HL-60/S4 (cell line): ENCODE data around the gene TRIM28.
"Not testable (repeated sequence)": the region's sequence is repeated elsewhere in the genome, so short reads cannot be mapped to it uniquely, and the experiment has no call there.

Experiments used
- in situ Hi-C: fragments of 300-500 bp; cut with MboI; formaldehyde crosslinking; loops from 2 replicates; pipeline ENCODE4 v1.14.3; 2022; ENCODE audit warnings: low sequenced_read_pairs

Gene TRIM28

GRCh38 chr19:58573658-58574164 is 29.8 kb downstream of the TRIM28 start:
- in situ Hi-C loops: no loop called here

- in situ Hi-C loops: no loop called here
These were observed 31.5 kb downstream of the TRIM28 start for GRCh38 chr19:58575183-58576041.

GRCh38 chr19:58577581-58577980 is 33.7 kb downstream of the TRIM28 start:
- in situ Hi-C loops: not testable (repeated sequence)

GRCh38 chr19:58578012-58578925 is 34.4 kb downstream of the TRIM28 start:
- in situ Hi-C loops: no loop called here

GRCh38 chr19:58579473-58580142 is 35.7 kb downstream of the TRIM28 start:
- in situ Hi-C loops: no loop called here

GRCh38 chr19:58581227-58582141 is 37.6 kb downstream of the TRIM28 start:
- in situ Hi-C loops: no loop called here

GRCh38 chr19:58582985-58583384 is 39.1 kb downstream of the TRIM28 start:
- in situ Hi-C loops: no loop called here

GRCh38 chr19:58584498-58585441 is 40.9 kb downstream of the TRIM28 start:
- in situ Hi-C loops: no loop called here

GRCh38 chr19:58585442-58586132 is 41.7 kb downstream of the TRIM28 start:
- in situ Hi-C loops: no loop called here

GRCh38 chr19:58586133-58586765 is 42.4 kb downstream of the TRIM28 start:
- in situ Hi-C loops: no loop called here
